ENCODE measurements around the gene CUL4A.

CUL4A gene

GRCh38 chr13:113273321-113273720 lies 63.9 kb downstream of the CUL4A start:
- Histone ChIP-seq H3K4me1 (ENCODE audit: control insufficient read depth in 1 of 2, insufficient read depth in 1 of 2, low read depth in 1 of 2, low read length in 1 of 2) (peaks cover 31 to 32% of the 10 kb centered on the region in 2 experiments), H3K9me3 (no peaks in the 10 kb centered on the region), H3K4me3 (ENCODE audit: low read depth in 1 of 2, low read length in 1 of 2) (no peak overlapping the region), H3K36me3 (no peaks in the 10 kb centered on the region), H3K27ac (no peak overlapping the region), H3K27me3 (peaks cover 42% of the 10 kb centered on the region)
- no peak for TF ChIP-seq CTCF (IDR thresholded peaks at IDR 0.05)

DNA sequence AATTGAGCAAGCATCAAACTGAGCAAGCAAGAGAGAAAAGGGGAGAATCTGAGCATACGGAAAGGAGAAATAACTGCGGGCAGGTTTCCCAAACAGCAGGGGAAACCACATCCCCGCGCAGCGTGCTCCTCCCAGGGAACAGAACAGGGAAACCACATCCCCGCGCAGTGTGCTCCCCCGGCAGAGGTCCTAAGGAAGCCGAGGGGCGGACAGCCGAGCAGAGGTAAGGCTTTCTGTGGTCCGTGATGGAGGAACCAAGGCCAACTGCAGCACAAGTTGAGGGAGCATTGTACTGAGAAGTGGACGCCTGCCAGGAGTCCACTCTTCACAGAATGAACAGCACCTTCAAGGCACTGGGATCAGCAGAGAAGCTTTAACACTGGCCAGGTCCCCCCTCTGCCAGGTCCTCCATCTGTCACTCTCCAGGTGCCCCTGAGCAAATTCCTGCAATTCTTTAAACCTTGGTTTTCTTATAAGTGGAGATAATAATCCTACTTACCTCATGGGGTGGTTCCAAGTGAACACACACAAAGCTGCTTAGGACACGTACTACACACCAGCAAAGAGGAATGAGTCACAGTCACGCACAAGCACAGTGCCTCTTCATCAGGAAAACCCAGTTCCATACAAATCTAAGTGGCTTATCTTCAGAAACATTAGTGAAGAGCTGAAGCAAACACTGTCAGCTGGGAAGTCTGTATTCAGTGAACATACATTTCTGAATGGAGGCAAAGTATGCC lies 64.6 kb downstream of the CUL4A start:
- Histone ChIP-seq H3K27ac (no peak overlapping the region), H3K9me3 (no peaks in the 10 kb centered on the region), H3K27me3 (peaks cover 49% of the 10 kb centered on the region), H3K4me1 (ENCODE audit: control insufficient read depth in 1 of 2, insufficient read depth in 1 of 2, low read depth in 1 of 2, low read length in 1 of 2) (peaks cover 31 to 32% of the 10 kb centered on the region in 2 experiments), H3K4me3 (ENCODE audit: low read depth in 1 of 2, low read length in 1 of 2) (no peak overlapping the region), H3K36me3 (no peaks in the 10 kb centered on the region)
- no peak for TF ChIP-seq CTCF (IDR thresholded peaks at IDR 0.05)

- H3K27me3 ChIP-seq: peaks cover 52% of the 10 kb centered on the region
- no peaks in the 10 kb centered on the region for H3K9me3 ChIP-seq
- H3K4me1 ChIP-seq (ENCODE audit: control insufficient read depth in 1 of 2, insufficient read depth in 1 of 2, low read depth in 1 of 2, low read length in 1 of 2): peaks cover 31 to 32% of the 10 kb centered on the region in 2 experiments
- no peak overlapping the region for H3K4me3 ChIP-seq (ENCODE audit: low read depth in 1 of 2, low read length in 1 of 2)
- no peak for TF ChIP-seq CTCF (IDR thresholded peaks at IDR 0.05)
- H3K36me3 ChIP-seq: no peaks in the 10 kb centered on the region
- no peak overlapping the region for H3K27ac ChIP-seq
Observed at GRCh38 chr13:113274721-113275120, 65.3 kb downstream of the CUL4A start.

GRCh38 chr13:113275387-113275786 lies 66.0 kb downstream of the CUL4A start:
- Histone ChIP-seq H3K9me3 (no peaks in the 10 kb centered on the region), H3K27me3 (peaks cover 58% of the 10 kb centered on the region), H3K4me3 (ENCODE audit: low read depth in 1 of 2, low read length in 1 of 2) (no peak overlapping the region), H3K4me1 (ENCODE audit: control insufficient read depth in 1 of 2, insufficient read depth in 1 of 2, low read depth in 1 of 2, low read length in 1 of 2) (peaks cover 31 to 32% of the 10 kb centered on the region in 2 experiments), H3K27ac (no peak overlapping the region), H3K36me3 (no peaks in the 10 kb centered on the region)
- no peak for TF ChIP-seq CTCF (IDR thresholded peaks at IDR 0.05)

- H3K27ac ChIP-seq: no peak overlapping the region
- no peaks in the 10 kb centered on the region for H3K36me3 ChIP-seq
- peaks cover 11 to 13% of the 10 kb centered on the region in 2 experiments for H3K4me1 ChIP-seq (ENCODE audit: control insufficient read depth in 1 of 2, insufficient read depth in 1 of 2, low read depth in 1 of 2, low read length in 1 of 2)
- H3K4me3 ChIP-seq (ENCODE audit: low read depth in 1 of 2, low read length in 1 of 2): no peak overlapping the region
- no peaks in the 10 kb centered on the region for H3K9me3 ChIP-seq
- TF ChIP-seq CTCF (IDR thresholded peaks at IDR 0.05): no peak
- peaks cover 69% of the 10 kb centered on the region for H3K27me3 ChIP-seq
Observed at GRCh38 chr13:113280126-113280525, 70.7 kb downstream of the CUL4A start.

Measured in neutrophil (primary cell).